ENCODE measurements around the gene IGDCC3.

The IGDCC3 gene

GRCh38 chr15:65388306-65389080, 10.7 kb upstream of the IGDCC3 start:
- DNase-seq (ENCODE audit: low read depth): no peak

- no peak for DNase-seq (ENCODE audit: low read depth)
Measured at GRCh38 chr15:65386886-65387285, 9.1 kb upstream of the IGDCC3 start.

- no peak for DNase-seq (ENCODE audit: low read depth)
Measured at GRCh38 chr15:65386376-65386775, 8.6 kb upstream of the IGDCC3 start.

GRCh38 chr15:65385870-65386258, 8.1 kb upstream of the IGDCC3 start:
- DNase-seq (ENCODE audit: low read depth): no peak

- peak; percentile 78 for DNase-seq (ENCODE audit: low read depth)
Measured at GRCh38 chr15:65384895-65385869, 7.4 kb upstream of the IGDCC3 start.

- no peak for DNase-seq (ENCODE audit: low read depth)
Measured at GRCh38 chr15:65384505-65384894, 6.7 kb upstream of the IGDCC3 start.

GRCh38 chr15:65383991-65384390, 6.2 kb upstream of the IGDCC3 start:
- DNase-seq (ENCODE audit: low read depth): no peak

GRCh38 chr15:65383456-65383855, 5.7 kb upstream of the IGDCC3 start:
- DNase-seq (ENCODE audit: low read depth): no peak

GRCh38 chr15:65382921-65383320, 5.1 kb upstream of the IGDCC3 start:
- DNase-seq (ENCODE audit: low read depth): no peak

GRCh38 chr15:65382146-65382491, 4.3 kb upstream of the IGDCC3 start:
- DNase-seq (ENCODE audit: low read depth): no peak

GRCh38 chr15:65381445-65382145, 3.8 kb upstream of the IGDCC3 start:
- DNase-seq (ENCODE audit: low read depth): no peak

GRCh38 chr15:65379986-65380385, 2.2 kb upstream of the IGDCC3 start:
- no peak for DNase-seq (ENCODE audit: low read depth)

GRCh38 chr15:65377105-65377975, 462 bp downstream of the IGDCC3 start:
- peak; percentile 29 for DNase-seq (ENCODE audit: low read depth)

- no peak for DNase-seq (ENCODE audit: low read depth)
Measured at GRCh38 chr15:65376767-65377104, 1.1 kb downstream of the IGDCC3 start.

GRCh38 chr15:65375871-65376607, 1.8 kb downstream of the IGDCC3 start:
- DNase-seq (ENCODE audit: low read depth): no peak

GRCh38 chr15:65374821-65375401, 2.9 kb downstream of the IGDCC3 start:
- DNase-seq (ENCODE audit: low read depth): peak; percentile 69

- no peak for DNase-seq (ENCODE audit: low read depth)
Measured at GRCh38 chr15:65374334-65374733, 3.5 kb downstream of the IGDCC3 start.

GRCh38 chr15:65373163-65373651, 4.6 kb downstream of the IGDCC3 start:
- DNase-seq (ENCODE audit: low read depth): peak; percentile 16

GRCh38 chr15:65372787-65373067, 5.1 kb downstream of the IGDCC3 start:
- no peak for DNase-seq (ENCODE audit: low read depth)

- no peak for DNase-seq (ENCODE audit: low read depth)
Measured at GRCh38 chr15:65371976-65372786, 5.6 kb downstream of the IGDCC3 start.
